ENCODE data around the gene TRPC1.

TRPC1 gene

GRCh38 chr3:142844339-142844977 lies 120.6 kb downstream of the TRPC1 start:
- DNase-seq: no peak

- DNase-seq: no peak
Observed at GRCh38 chr3:142846779-142847577, 123.1 kb downstream of the TRPC1 start.

GRCh38 chr3:142849148-142849547 lies 125.3 kb downstream of the TRPC1 start:
- no peak for DNase-seq

- DNase-seq: no peak
Observed at GRCh38 chr3:142850395-142851023, 126.7 kb downstream of the TRPC1 start.

GRCh38 chr3:142852009-142852408 lies 128.2 kb downstream of the TRPC1 start:
- no peak for DNase-seq

- no peak for DNase-seq
Observed at GRCh38 chr3:142853270-142854168, 129.7 kb downstream of the TRPC1 start.

- no peak for DNase-seq
Observed at GRCh38 chr3:142857056-142857455, 133.2 kb downstream of the TRPC1 start.

Data from activated naive CD4-positive, alpha-beta T cell treated with anti-CD3 and anti-CD28 coated beads, Interleukin-2, amount 50 U/mL, for 16 hours (primary cell).